GM13977 (cell line): ENCODE data around the gene DYRK1A.

Experiments
- DNase-seq: peaks from one replicate; pipeline ENCODE4 v3.0.0; 2012; ENCODE audit warnings: low spot score
- in situ Hi-C: fragments of 300-500 bp; cut with MboI; formaldehyde crosslinking; loops from one replicate; pipeline ENCODE4 v1.12.0; 2022; ENCODE audit warnings: low sequenced_read_pairs, low pct_unique_long_range_greater_than_20kb, mixed read lengths, inconsistent platforms; ENCODE audit not compliant: unreplicated experiment
- TF ChIP-seq, protein P1 (sequence below): IDR thresholded peaks from 2 replicates; pipeline ENCODE4 v1.5.1; 2012; ENCODE audit warnings: mild to moderate bottlenecking, control low read depth; ENCODE audit not compliant: insufficient read depth; ENCODE audit errors: extremely low read depth, missing control alignments

DYRK1A gene

DNA sequence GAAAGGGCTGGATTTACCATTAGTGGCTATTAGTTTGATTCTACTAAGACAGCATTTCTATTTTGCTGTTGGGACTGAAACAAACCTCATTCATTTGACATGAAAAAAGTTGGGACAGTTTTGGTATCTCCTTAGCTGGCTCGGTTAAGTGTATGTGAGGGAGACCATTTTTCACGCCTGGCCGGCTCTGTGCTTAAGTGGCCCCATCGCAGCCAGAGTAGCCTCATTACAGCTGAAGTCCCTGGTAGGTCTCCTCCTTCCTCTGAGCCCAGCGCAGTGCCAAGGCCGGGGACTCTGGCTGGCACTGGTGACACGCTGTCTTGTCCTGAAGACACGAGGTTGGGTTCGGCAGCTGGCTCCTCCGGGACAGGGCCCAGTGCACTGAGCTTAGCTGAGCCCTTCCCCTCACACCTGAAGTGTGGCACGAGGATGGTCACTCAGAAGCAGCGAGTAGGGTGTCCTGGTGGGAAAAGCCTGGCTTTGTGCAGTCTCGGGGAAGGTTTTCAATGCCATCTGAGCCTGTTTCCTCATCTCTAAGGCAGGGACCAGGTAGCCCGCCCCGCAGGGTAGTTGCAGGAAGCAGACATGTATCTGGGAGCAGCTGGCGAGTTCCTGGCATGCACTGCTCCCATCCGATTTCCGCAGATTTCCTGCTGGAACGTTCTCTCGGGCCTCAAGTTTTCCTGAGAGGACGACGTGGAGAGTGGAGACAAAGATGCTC, 196.5 kb downstream of the DYRK1A start:
- in situ Hi-C loops: no loop called here
- TF ChIP-seq, protein P1, sequence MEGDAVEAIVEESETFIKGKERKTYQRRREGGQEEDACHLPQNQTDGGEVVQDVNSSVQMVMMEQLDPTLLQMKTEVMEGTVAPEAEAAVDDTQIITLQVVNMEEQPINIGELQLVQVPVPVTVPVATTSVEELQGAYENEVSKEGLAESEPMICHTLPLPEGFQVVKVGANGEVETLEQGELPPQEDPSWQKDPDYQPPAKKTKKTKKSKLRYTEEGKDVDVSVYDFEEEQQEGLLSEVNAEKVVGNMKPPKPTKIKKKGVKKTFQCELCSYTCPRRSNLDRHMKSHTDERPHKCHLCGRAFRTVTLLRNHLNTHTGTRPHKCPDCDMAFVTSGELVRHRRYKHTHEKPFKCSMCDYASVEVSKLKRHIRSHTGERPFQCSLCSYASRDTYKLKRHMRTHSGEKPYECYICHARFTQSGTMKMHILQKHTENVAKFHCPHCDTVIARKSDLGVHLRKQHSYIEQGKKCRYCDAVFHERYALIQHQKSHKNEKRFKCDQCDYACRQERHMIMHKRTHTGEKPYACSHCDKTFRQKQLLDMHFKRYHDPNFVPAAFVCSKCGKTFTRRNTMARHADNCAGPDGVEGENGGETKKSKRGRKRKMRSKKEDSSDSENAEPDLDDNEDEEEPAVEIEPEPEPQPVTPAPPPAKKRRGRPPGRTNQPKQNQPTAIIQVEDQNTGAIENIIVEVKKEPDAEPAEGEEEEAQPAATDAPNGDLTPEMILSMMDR: no peak
- no peak for DNase-seq

DNA sequence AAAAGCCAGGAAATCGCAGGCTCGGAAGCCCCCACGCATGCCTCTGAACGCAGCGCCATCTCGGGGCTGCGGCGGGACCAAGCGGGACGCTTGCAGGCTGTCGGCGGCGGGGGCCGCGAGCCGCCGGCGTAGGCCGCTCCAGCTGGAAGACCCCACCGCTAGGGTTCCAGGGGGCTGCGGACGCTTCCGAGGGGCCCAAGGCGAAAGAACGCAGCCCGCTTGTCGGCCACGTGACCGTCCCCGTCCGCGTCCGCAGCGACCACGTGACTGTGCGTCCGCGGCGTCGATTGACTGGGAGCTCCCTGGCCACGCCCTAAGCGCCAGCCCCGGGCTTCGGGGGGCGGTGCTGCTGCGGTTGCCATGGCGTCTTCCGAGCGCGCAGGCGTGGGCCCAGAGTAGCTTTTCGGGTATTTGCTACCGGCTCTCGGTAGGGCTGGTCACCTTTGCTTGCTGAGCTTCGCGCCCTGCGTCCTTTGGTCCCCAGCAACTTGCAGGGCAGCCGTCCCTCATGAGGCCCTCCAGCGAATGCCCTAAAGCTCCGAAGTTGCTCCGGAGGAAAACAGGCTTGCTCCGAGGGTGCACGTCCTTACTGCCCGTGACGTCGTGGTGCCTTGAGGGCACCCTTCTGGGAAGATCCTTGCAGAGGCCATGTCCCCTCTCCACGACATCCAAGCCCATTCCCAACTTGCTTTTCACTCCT, 197.2 kb downstream of the DYRK1A start:
- in situ Hi-C loops: no loop called here
- TF ChIP-seq, protein P1: peak; percentile 51
- peak; percentile 95 for DNase-seq

DNA sequence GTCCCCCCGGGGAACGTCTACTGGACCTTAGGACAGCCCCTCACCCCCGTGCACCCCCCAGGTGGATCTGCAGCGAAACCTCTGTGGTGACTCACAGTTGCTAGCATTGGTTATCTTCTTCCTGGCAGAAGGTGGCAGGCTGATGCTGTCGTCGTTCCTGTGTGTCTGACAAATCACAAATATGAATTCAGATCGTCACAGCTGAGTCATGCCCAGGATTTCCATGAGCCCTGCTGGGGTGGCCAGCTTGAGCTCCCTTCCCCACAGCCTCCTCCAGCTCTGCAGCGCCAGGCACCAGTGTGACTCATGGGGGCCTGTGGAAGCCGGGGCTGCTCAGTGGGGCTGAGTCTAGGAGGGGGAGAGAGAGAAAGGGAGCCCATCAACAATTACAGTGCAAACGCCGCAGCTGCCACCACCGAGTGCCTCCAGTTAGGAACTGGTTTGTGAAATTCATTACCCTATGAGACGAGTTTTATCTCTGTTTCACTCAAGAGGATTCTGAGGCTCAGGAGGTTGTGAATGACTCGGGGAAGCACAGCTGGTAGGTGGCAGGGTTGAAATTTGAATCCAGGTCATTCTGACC, 197.9 kb downstream of the DYRK1A start:
- DNase-seq: peak; percentile 68
- in situ Hi-C loops: no loop called here
- TF ChIP-seq, protein P1: peak; percentile 32

DNA sequence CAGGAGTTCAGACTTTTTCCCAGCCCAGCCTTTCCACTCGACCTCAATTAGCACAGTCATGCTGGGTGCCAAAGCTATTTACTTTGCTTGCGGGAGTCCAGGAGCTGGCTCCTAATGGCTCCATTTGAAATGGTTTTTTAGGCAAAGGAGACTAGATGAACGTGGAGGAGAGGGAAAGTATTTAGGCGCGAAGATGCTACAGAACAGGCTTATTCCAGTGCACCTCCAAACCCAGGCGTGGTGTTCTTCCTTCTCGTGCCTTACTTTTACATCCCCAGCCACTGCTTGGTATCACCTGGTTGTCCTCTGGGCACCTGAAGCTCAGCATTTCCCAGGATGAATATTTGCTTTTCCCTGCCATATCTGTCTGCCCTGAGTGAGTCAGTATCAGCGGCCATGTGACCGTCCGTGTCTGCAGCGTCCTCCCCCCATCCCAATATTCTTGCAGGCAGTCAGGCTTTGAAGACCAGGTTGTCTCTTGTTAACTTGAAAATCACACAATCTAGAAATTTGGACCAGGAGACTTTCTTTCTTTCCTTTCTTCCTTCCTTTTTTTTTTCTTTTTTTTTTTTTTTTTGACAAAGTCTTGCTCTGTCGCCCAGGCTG, 198.5 kb downstream of the DYRK1A start:
- in situ Hi-C loops: no loop called here
- DNase-seq: no peak
- TF ChIP-seq, protein P1: no peak

DNA sequence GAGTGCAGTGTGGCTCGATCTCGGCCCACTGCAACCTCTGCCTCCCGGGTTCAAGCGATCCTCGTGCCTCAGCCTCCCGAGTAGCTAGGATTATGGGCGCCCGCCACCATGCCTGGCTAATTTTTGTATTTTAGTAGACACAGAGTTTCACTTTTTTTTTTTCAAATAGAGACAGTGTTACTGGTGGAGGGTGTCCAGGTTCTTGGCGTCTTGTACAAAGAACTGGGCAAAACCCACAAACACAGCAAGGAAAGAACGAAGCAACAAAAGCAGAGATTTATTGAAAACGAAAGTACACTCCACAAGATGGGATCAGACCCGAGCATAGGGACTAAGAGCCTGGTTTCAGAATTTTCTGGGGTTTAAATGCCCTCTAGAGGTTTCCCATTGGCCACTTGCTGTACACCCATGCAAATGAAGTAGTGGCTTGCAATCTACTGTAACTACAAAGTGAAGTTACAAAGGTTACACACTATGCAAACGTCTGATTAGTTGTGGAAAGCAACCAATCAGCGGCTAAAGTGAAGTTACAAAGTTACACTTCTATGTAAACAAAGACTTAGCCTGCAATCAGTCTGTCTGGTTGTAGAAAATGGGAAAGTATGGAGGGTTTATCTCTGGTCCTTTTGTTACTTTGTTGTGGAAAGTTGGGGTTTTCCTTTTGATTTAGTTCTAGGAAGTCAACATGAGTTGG, 199.1 kb downstream of the DYRK1A start:
- TF ChIP-seq, protein P1: no peak
- in situ Hi-C loops: no loop called here
- DNase-seq: no peak
